Measurements from ENCODE around the gene FBXO46. TPM values are rescaled to one million over a fixed set of nuclear protein-coding genes. Genes with fewer than 3 reads are reported as not detected.

Gene FBXO46
- total and polyA plus RNA-seq, 2 of the 4 experiments (the other 2 are of a cell fraction): 3.0 to 6.8 TPM

GRCh38 chr19:45770192-45771101, 39.8 kb upstream of the FBXO46 start:
- H3K4me3 ChIP-seq (ENCODE audit: insufficient read depth, low read depth, low read length): peak overlapping the region; percentile 34
- H3K79me1 ChIP-seq (ENCODE audit: low read depth in 1 of 2, low read length in 2 of 2): peaks cover 4 to 17% of the 10 kb centered on the region in 2 experiments; a peak in 1 of 4 replicates
- peak overlapping the region; percentile 19; the same call in 1 of the 2 replicates for H4K5ac ChIP-seq (ENCODE audit: low read depth, low read length)
- peak overlapping the region; percentile 4; the same call in 1 of the 2 replicates for H2BK120ac ChIP-seq (ENCODE audit: low read depth, low read length)
- peak overlapping the region; percentile 64 for H2BK5ac ChIP-seq (ENCODE audit: low read depth, low read length, poor library complexity, severe bottlenecking)
- H2AFZ ChIP-seq (replicated peaks; ENCODE audit: low read length, poor library complexity): peak overlapping the region; percentile 94
- H3K36me3 ChIP-seq (ENCODE audit: control insufficient read depth, insufficient read depth, low read length): peaks cover 12% of the 10 kb centered on the region; the same call in 1 of the 2 replicates
- H3K23ac ChIP-seq (ENCODE audit: low read depth, low read length): peak overlapping the region; percentile 21; the same call in 1 of the 2 replicates
- H3K4ac ChIP-seq (ENCODE audit: low read depth, low read length): peak overlapping the region; percentile 74
- no peak overlapping the region for H2BK20ac ChIP-seq (ENCODE audit: low read depth, low read length)
- peaks cover 12% of the 10 kb centered on the region for H4K20me1 ChIP-seq (ENCODE audit: insufficient read depth, low read length)
- DNase-seq (peak; percentile 97), ATAC-seq (ENCODE audit: low read depth) (peak; percentile 63)
- no TSS peak for BruUV-seq (replicated peaks)
- H3K9me3 ChIP-seq (ENCODE audit: control insufficient read depth, insufficient read depth, low read length): no peaks in the 10 kb centered on the region
- no peaks in the 10 kb centered on the region; the same call in 1 of the 2 replicates for H3K9me1 ChIP-seq (ENCODE audit: insufficient read depth, low read length)
- peak overlapping the region; percentile 83 for H3K4me2 ChIP-seq (ENCODE audit: low read depth, low read length)
- peak overlapping the region in 1 of 2 experiments; percentile 49; a peak in 1 of 4 replicates for H4K8ac ChIP-seq (ENCODE audit: low read depth in 2 of 2, low read length in 2 of 2)
- dilution Hi-C loops (cut with HindIII; ENCODE audit: low sequenced_read_pairs, unreplicated experiment): no loop called here
- in situ Hi-C loops (cut with MboI; ENCODE audit: low sequenced_read_pairs): no loop called here
- H3K18ac ChIP-seq (ENCODE audit: low read depth, low read length): no peak overlapping the region
- peak overlapping the region; percentile 86 for H2AK5ac ChIP-seq (ENCODE audit: low read depth, low read length)
- 0% methylated on average over 68 of the region's 79 CpGs; no CpG with 5 or more reads in 1 of the 2 experiments for WGBS, 2 experiments (ENCODE audit: extremely low coverage in 2 of 2, insufficient read length in 1 of 2)
- POLR2A ChIA-PET (ENCODE audit: unreplicated experiment): interaction anchor here (0.6 to 0.9 kb wide), 6 partner anchors 12 to 186 kb away, joined by 3 to 17 read pairs (median 8); partner anchors contain the start of genes DMPK, DMWD and OPA3
- H3K27ac ChIP-seq (ENCODE audit: insufficient read depth, low read length): peak overlapping the region; percentile 89
- peaks cover 13% of the 10 kb centered on the region for H3K4me1 ChIP-seq (ENCODE audit: control insufficient read depth, insufficient read depth, low read length)
- H4K91ac ChIP-seq (ENCODE audit: insufficient read depth, low read depth, low read length): peak overlapping the region; percentile 67; the same call in 1 of the 2 replicates
- peak overlapping the region; percentile 75 for H3K9ac ChIP-seq (ENCODE audit: low read depth, low read length)
- intact Hi-C loops (cut with micrococcal nuclease): loop anchor here (1.0 kb wide), 2 partner anchors 29 to 53 kb away; no protein-coding TSS in a partner anchor
- peak overlapping the region; percentile 38; the same call in 1 of the 2 replicates for H3K14ac ChIP-seq (replicated peaks; ENCODE audit: low read depth, low read length)
- CTCF ChIA-PET: interaction anchor here (0.5 to 3.0 kb wide), 10 partner anchors 12 to 1625 kb away, joined by 3 to 24 read pairs (median 4); partner anchors contain the start of genes DMPK and QPCTL
- H3K56ac ChIP-seq (ENCODE audit: extremely low read depth, insufficient read depth, low read length): peak overlapping the region; percentile 48; the same call in 1 of the 2 replicates
- H3K27me3 ChIP-seq (ENCODE audit: control insufficient read depth, insufficient read depth, low read length): no peaks in the 10 kb centered on the region
- peak overlapping the region; percentile 93 for H2AK9ac ChIP-seq (replicated peaks; ENCODE audit: low read depth, low read length, poor library complexity)
- no peak overlapping the region for H2BK15ac ChIP-seq (ENCODE audit: low read depth, low read length)
- TF ChIP-seq USF2 (IDR thresholded peaks at IDR 0.05; ENCODE audit: low read depth, low read length) (no peak), RAD21 (IDR thresholded peaks at IDR 0.05; ENCODE audit: low read length) (peak; percentile 67), MXI1 (IDR thresholded peaks at IDR 0.05; ENCODE audit: borderline replicate concordance, low read depth, low read length) (no peak; the same call in 1 of the 2 replicates), RCOR1 (IDR thresholded peaks at IDR 0.05; ENCODE audit: insufficient replicate concordance, low read length) (no peak), MAFK (IDR thresholded peaks at IDR 0.05; ENCODE audit: low read depth, low read length) (no peak), NFE2L2 (IDR thresholded peaks at IDR 0.05; ENCODE audit: low read depth, low read length) (no peak), BHLHE40 (IDR thresholded peaks at IDR 0.05; ENCODE audit: low read depth, low read length) (peak; percentile 86), CEBPB (IDR thresholded peaks at IDR 0.05; ENCODE audit: low read depth, low read length) (no peak), SMC3 (IDR thresholded peaks at IDR 0.05; ENCODE audit: low read depth, low read length) (peak; percentile 45), MAZ (IDR thresholded peaks at IDR 0.05; ENCODE audit: borderline replicate concordance, low read depth, low read length) (peak; percentile 73; the same call in 1 of the 2 replicates), POLR2A (IDR thresholded peaks at IDR 0.05; ENCODE audit: low read depth, low read length) (no peak)
- TF ChIP-seq, protein P1, sequence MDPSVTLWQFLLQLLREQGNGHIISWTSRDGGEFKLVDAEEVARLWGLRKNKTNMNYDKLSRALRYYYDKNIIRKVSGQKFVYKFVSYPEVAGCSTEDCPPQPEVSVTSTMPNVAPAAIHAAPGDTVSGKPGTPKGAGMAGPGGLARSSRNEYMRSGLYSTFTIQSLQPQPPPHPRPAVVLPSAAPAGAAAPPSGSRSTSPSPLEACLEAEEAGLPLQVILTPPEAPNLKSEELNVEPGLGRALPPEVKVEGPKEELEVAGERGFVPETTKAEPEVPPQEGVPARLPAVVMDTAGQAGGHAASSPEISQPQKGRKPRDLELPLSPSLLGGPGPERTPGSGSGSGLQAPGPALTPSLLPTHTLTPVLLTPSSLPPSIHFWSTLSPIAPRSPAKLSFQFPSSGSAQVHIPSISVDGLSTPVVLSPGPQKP (IDR thresholded peaks at IDR 0.05; ENCODE audit: borderline replicate concordance, low read depth, low read length): no peak

Measured in IMR-90 (cell line).